Measurements from ENCODE around the gene DNAJA4. TPM values are rescaled to one million over a fixed set of nuclear protein-coding genes. Genes with fewer than 3 reads are reported as not detected.

The DNAJA4 gene
- total RNA-seq, 2 experiments from 2014 or later = 47.0 to 48.5 TPM

DNA sequence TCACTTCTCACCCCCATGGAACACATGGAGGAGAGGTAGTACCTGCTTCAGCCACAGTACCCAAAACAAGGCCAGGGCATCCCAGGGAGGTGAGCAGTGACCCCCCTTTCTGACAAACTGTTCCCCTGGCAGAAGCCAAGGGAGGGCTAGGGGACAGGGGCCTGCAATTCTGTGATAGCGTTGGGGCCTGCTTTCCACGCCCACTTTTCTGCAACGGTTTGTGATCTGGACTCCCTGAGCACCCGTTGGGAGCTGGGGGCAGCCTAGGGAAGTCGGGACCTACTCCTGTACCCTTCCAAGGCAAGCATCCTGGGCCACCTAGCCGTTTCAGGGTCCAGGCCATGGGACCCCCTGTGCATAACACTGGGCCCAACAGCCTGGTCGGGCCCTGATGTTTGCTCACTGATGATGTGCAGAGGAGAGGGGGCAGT lies 996 bp upstream of the DNAJA4 start:
- Histone ChIP-seq H3K27me3 (ENCODE audit: control insufficient read depth in 1 of 2, insufficient read depth in 2 of 2, low read length in 2 of 2) (no peaks in the 10 kb centered on the region), H3K36me3 (ENCODE audit: insufficient read depth, low read length) (no peaks in the 10 kb centered on the region), H3K4me3 (ENCODE audit: low read length) (no peak overlapping the region), H3K9me3 (ENCODE audit: control insufficient read depth in 1 of 2, insufficient read depth in 1 of 2, low read length in 2 of 2) (no peaks in the 10 kb centered on the region), H3K27ac (ENCODE audit: low read depth in 1 of 2, low read length in 2 of 2) (no peak overlapping the region), H3K4me1 (ENCODE audit: insufficient read depth, low read length) (peaks cover 27% of the 10 kb centered on the region)
- Mint-ChIP-seq H3K36me3 (ENCODE audit: low read depth) (no peaks in the 10 kb centered on the region), H3K27me3 (no peaks in the 10 kb centered on the region), H3K4me3 (peak overlapping the region; percentile 75), H3K27ac (peak overlapping the region; percentile 94), H3K9me3 (no peaks in the 10 kb centered on the region), H3K4me1 (ENCODE audit: low read depth) (peaks cover 29% of the 10 kb centered on the region)
- ChIA-PET POLR2A (interaction anchor here (0.6 to 3.7 kb wide), 5 partner anchors 36 to 277 kb away, joined by 3 to 63 read pairs (median 15); partner anchors contain the start of genes IREB2, PSMA4 and SKIC8), CTCF (no interaction called here)
- intact Hi-C loops (cut with DNase I, micrococcal nuclease) = loop anchor here in 1 of 2 experiments (5.0 kb wide), 1 partner anchor 174 kb away; the partner anchor contains the start of gene IREB2
- TF ChIP-seq, protein P1, sequence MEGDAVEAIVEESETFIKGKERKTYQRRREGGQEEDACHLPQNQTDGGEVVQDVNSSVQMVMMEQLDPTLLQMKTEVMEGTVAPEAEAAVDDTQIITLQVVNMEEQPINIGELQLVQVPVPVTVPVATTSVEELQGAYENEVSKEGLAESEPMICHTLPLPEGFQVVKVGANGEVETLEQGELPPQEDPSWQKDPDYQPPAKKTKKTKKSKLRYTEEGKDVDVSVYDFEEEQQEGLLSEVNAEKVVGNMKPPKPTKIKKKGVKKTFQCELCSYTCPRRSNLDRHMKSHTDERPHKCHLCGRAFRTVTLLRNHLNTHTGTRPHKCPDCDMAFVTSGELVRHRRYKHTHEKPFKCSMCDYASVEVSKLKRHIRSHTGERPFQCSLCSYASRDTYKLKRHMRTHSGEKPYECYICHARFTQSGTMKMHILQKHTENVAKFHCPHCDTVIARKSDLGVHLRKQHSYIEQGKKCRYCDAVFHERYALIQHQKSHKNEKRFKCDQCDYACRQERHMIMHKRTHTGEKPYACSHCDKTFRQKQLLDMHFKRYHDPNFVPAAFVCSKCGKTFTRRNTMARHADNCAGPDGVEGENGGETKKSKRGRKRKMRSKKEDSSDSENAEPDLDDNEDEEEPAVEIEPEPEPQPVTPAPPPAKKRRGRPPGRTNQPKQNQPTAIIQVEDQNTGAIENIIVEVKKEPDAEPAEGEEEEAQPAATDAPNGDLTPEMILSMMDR (IDR thresholded peaks at IDR 0.05) = no peak
- DNase-seq (peak in 2 of 14 experiments; percentile 13 to 32), ATAC-seq (ENCODE audit: poor library complexity) (no peak)

- ATAC-seq (ENCODE audit: poor library complexity) = no peak
- peaks cover 33% of the 10 kb centered on the region for H3K4me1 Mint-ChIP-seq (ENCODE audit: low read depth)
- TF ChIP-seq, protein P1 (IDR thresholded peaks at IDR 0.05) = no peak
- Histone ChIP-seq H3K4me1 (ENCODE audit: insufficient read depth, low read length) (peaks cover 27% of the 10 kb centered on the region), H3K27me3 (ENCODE audit: control insufficient read depth in 1 of 2, insufficient read depth in 2 of 2, low read length in 2 of 2) (no peaks in the 10 kb centered on the region), H3K36me3 (ENCODE audit: insufficient read depth, low read length) (no peaks in the 10 kb centered on the region), H3K4me3 (ENCODE audit: low read length) (peak overlapping the region; percentile 70), H3K9me3 (ENCODE audit: control insufficient read depth in 1 of 2, insufficient read depth in 1 of 2, low read length in 2 of 2) (no peaks in the 10 kb centered on the region), H3K27ac (ENCODE audit: low read depth in 1 of 2, low read length in 2 of 2) (peak overlapping the region; percentile 25 to 58)
- no peaks in the 10 kb centered on the region for H3K36me3 Mint-ChIP-seq (ENCODE audit: low read depth)
- no peaks in the 10 kb centered on the region for H3K27me3 Mint-ChIP-seq
- ChIA-PET POLR2A (interaction anchor here (0.9 to 3.7 kb wide), 7 partner anchors 35 to 610 kb away, joined by 3 to 63 read pairs (median 14); partner anchors contain the start of genes CIB2, IREB2, MORF4L1 and PSMA4), CTCF (no interaction called here)
- intact Hi-C loops (cut with DNase I, micrococcal nuclease) = loop anchor here in 1 of 2 experiments (5.0 kb wide), 1 partner anchor 173 kb away; the partner anchor contains the start of gene IREB2
- H3K9me3 Mint-ChIP-seq = no peaks in the 10 kb centered on the region
- peak overlapping the region; percentile 75 for H3K4me3 Mint-ChIP-seq
- DNase-seq = peak in 1 of 14 experiments; percentile 40
- peak overlapping the region; percentile 94 for H3K27ac Mint-ChIP-seq
Observed at GRCh38 chr15:78263907-78264303, 457 bp upstream of the DNAJA4 start.

GRCh38 chr15:78265137-78265460 lies 737 bp downstream of the DNAJA4 start:
- Mint-ChIP-seq H3K36me3 (ENCODE audit: low read depth) (peaks cover 6% of the 10 kb centered on the region), H3K9me3 (no peaks in the 10 kb centered on the region), H3K4me3 (peak overlapping the region; percentile 89), H3K27ac (peak overlapping the region; percentile 94), H3K27me3 (no peaks in the 10 kb centered on the region), H3K4me1 (ENCODE audit: low read depth) (peaks cover 37% of the 10 kb centered on the region)
- Histone ChIP-seq H3K27ac (ENCODE audit: low read depth in 1 of 2, low read length in 2 of 2) (peak overlapping the region in 1 of 2 donors; percentile 62), H3K4me3 (ENCODE audit: low read length) (peak overlapping the region; percentile 70), H3K9me3 (ENCODE audit: control insufficient read depth in 1 of 2, insufficient read depth in 1 of 2, low read length in 2 of 2) (no peaks in the 10 kb centered on the region), H3K4me1 (ENCODE audit: insufficient read depth, low read length) (peaks cover 27% of the 10 kb centered on the region), H3K36me3 (ENCODE audit: insufficient read depth, low read length) (no peaks in the 10 kb centered on the region), H3K27me3 (ENCODE audit: control insufficient read depth in 1 of 2, insufficient read depth in 2 of 2, low read length in 2 of 2) (no peaks in the 10 kb centered on the region)
- CTCF ChIA-PET = interaction anchor here (1.3 to 1.5 kb wide), 2 partner anchors 34 to 157 kb away, joined by 5 to 8 read pairs; partner anchors contain the start of gene SKIC8
- ATAC-seq (ENCODE audit: poor library complexity) (no peak), DNase-seq (no peak)
- TF ChIP-seq, protein P1 (IDR thresholded peaks at IDR 0.05) = no peak
- POLR2A ChIA-PET = interaction anchor here (0.6 to 3.7 kb wide), 12 partner anchors 17 to 608 kb away, joined by 3 to 63 read pairs (median 6); partner anchors contain the start of genes CIB2, IDH3A, IREB2 and MORF4L1
- intact Hi-C loops (cut with DNase I, micrococcal nuclease) = no loop called here
